ENCODE results near the gene STAG1. TPM values are rescaled to one million over a fixed set of nuclear protein-coding genes. Genes with fewer than 3 reads are reported as not detected.
"Not testable (repeated sequence)": the region's sequence is repeated elsewhere in the genome, so short reads cannot be mapped to it uniquely, and the experiment has no call there.

Gene STAG1
- total RNA-seq, 3 donors from 2014 or later = 46.8 to 57.1 (median 50.4) TPM

DNA sequence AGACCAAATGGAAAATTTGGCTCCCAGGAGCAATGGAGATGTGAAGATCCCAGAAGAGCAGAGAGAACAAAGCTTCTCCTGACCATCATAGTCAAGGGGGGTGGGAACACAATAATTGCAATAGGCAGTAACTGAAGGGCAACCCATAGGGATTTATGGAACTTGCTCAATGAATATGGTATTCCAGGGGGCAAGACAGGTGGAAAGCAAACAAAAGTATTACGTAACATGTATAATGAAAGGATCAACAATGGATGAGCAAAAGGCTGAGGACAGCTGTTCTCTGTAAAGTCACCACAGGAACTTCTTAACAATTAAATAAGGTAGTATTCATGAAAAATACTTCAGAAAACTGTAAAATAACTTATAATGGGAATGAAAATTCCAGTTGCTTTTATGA, 275.9 kb downstream of the STAG1 start:
- ATAC-seq (no peak), DNase-seq (no peak)
- Histone ChIP-seq H3K4me1 (ENCODE audit: low read depth) (no peaks in the 10 kb centered on the region), H3K36me3 (ENCODE audit: low read depth) (no peaks in the 10 kb centered on the region), H3K9me3 (no peaks in the 10 kb centered on the region), H3K4me3 (no peak overlapping the region)
- intact Hi-C loops (cut with DNase I, micrococcal nuclease) = no loop called here
- TF ChIP-seq, protein P1, sequence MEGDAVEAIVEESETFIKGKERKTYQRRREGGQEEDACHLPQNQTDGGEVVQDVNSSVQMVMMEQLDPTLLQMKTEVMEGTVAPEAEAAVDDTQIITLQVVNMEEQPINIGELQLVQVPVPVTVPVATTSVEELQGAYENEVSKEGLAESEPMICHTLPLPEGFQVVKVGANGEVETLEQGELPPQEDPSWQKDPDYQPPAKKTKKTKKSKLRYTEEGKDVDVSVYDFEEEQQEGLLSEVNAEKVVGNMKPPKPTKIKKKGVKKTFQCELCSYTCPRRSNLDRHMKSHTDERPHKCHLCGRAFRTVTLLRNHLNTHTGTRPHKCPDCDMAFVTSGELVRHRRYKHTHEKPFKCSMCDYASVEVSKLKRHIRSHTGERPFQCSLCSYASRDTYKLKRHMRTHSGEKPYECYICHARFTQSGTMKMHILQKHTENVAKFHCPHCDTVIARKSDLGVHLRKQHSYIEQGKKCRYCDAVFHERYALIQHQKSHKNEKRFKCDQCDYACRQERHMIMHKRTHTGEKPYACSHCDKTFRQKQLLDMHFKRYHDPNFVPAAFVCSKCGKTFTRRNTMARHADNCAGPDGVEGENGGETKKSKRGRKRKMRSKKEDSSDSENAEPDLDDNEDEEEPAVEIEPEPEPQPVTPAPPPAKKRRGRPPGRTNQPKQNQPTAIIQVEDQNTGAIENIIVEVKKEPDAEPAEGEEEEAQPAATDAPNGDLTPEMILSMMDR (IDR thresholded peaks at IDR 0.05) = no peak

GRCh38 chr3:136474876-136475275, 277.3 kb downstream of the STAG1 start:
- H3K4me1 ChIP-seq (ENCODE audit: low read depth); intact Hi-C loops (cut with DNase I, micrococcal nuclease); ATAC-seq; DNase-seq; H3K4me3 ChIP-seq; H3K36me3 ChIP-seq (ENCODE audit: low read depth); H3K9me3 ChIP-seq: not testable (repeated sequence)

- no peak overlapping the region for H3K4me3 ChIP-seq
- H3K9me3 ChIP-seq = peaks cover 5% of the 10 kb centered on the region
- intact Hi-C loops (cut with DNase I, micrococcal nuclease) = no loop called here
- TF ChIP-seq, protein P1 (IDR thresholded peaks at IDR 0.05) = no peak
- H3K36me3 ChIP-seq (ENCODE audit: low read depth) = no peaks in the 10 kb centered on the region
- ATAC-seq (no peak), DNase-seq (no peak)
- no peaks in the 10 kb centered on the region for H3K4me1 ChIP-seq (ENCODE audit: low read depth)
Measured at GRCh38 chr3:136473716-136474326, 278.4 kb downstream of the STAG1 start.

DNA sequence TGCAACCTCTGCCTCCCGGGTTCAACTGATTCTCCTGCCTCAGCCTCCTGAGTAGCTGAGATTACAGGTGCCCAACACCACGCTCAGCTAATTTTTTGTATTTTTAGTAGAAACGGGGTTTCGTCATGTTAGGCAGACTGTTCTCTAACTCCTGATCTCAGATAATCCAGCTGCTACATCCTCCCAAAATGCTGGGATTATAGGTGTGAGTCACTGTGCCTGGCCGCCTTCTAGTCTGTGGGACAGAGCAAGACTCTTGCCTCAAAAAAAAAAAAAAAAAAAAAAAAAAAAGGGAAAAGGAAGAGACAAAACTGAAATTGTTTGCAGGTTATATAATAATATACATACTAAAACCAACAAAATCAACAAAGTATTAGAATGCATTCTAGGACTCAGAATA, 286.9 kb downstream of the STAG1 start:
- intact Hi-C loops (cut with DNase I, micrococcal nuclease) = no loop called here
- ATAC-seq = no peak
- no peak for DNase-seq
- H3K9me3 ChIP-seq = peaks cover 5% of the 10 kb centered on the region
- TF ChIP-seq, protein P1 (IDR thresholded peaks at IDR 0.05) = no peak
- no peaks in the 10 kb centered on the region for H3K36me3 ChIP-seq (ENCODE audit: low read depth)
- H3K4me1 ChIP-seq (ENCODE audit: low read depth) = no peaks in the 10 kb centered on the region
- H3K4me3 ChIP-seq = no peak overlapping the region

GRCh38 chr3:136464502-136464901, 287.7 kb downstream of the STAG1 start:
- Histone ChIP-seq H3K36me3 (ENCODE audit: low read depth) (no peaks in the 10 kb centered on the region), H3K4me1 (ENCODE audit: low read depth) (no peaks in the 10 kb centered on the region), H3K4me3 (no peak overlapping the region), H3K9me3 (no peaks in the 10 kb centered on the region)
- TF ChIP-seq, protein P1 (IDR thresholded peaks at IDR 0.05) = no peak
- ATAC-seq (no peak), DNase-seq (no peak)
- intact Hi-C loops (cut with DNase I, micrococcal nuclease) = no loop called here

- intact Hi-C loops (cut with DNase I, micrococcal nuclease) = no loop called here
- Histone ChIP-seq H3K36me3 (ENCODE audit: low read depth) (no peaks in the 10 kb centered on the region), H3K9me3 (peaks cover 8% of the 10 kb centered on the region), H3K4me3 (no peak overlapping the region), H3K4me1 (ENCODE audit: low read depth) (no peaks in the 10 kb centered on the region)
- no peak for ATAC-seq
- TF ChIP-seq, protein P1 (IDR thresholded peaks at IDR 0.05) = no peak
- DNase-seq = no peak
Measured at GRCh38 chr3:136463170-136463569, 289.0 kb downstream of the STAG1 start.
